OCI-LY3 (cell line): Measurements from ENCODE around the gene TFE3.

ENCODE experiments used
- EZH2phosphoT487 ChIP-seq: fragments of 200-600 bp; shearing (Covaris generic); IDR thresholded peaks from 2 replicates; pipeline ENCODE4 v1.6.1; 2018; ENCODE audit warnings: antibody characterized with exemption, mixed run types, low read depth
- TF ChIP-seq, protein P1 (sequence below): fragments of 200-600, 300-600 bp; sonication (generic); IDR thresholded peaks from 2 replicates; pipeline ENCODE4 v1.5.1; 2014; ENCODE audit warnings: antibody characterized with exemption, low read length, low read depth

DNA sequence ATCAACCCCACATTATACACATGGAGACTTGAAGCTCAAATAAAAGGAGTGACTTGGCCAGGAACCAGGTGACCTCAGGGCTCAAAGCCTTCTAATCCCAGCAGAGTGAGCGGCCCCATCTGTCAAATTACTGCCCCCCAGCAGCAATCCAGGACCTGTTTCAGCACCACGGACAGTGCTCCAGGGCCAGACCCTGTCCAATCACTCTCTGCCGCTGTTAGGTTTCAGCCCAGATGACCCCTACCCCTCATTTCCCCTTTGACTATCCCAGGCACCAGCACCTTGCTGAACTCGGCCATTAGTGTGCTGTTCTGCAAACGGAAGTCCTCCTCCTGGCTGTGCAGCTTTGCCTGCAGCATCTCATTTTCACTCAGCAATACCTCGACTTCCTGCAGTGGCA, 46.2 kb downstream of the TFE3 start:
- TF ChIP-seq, protein P1, sequence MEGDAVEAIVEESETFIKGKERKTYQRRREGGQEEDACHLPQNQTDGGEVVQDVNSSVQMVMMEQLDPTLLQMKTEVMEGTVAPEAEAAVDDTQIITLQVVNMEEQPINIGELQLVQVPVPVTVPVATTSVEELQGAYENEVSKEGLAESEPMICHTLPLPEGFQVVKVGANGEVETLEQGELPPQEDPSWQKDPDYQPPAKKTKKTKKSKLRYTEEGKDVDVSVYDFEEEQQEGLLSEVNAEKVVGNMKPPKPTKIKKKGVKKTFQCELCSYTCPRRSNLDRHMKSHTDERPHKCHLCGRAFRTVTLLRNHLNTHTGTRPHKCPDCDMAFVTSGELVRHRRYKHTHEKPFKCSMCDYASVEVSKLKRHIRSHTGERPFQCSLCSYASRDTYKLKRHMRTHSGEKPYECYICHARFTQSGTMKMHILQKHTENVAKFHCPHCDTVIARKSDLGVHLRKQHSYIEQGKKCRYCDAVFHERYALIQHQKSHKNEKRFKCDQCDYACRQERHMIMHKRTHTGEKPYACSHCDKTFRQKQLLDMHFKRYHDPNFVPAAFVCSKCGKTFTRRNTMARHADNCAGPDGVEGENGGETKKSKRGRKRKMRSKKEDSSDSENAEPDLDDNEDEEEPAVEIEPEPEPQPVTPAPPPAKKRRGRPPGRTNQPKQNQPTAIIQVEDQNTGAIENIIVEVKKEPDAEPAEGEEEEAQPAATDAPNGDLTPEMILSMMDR = no peak
- TF ChIP-seq EZH2phosphoT487 = no peak
